Vagina (tissue), 2 donors: Measurements from ENCODE around the gene FBXO41.

Experiments used
- CTCF ChIP-seq, 3 experiments: fragments of 450-650 bp in 2 of 3; fragments of 200-600 bp in 1 of 3; sonication (generic) in 1 of 3; IDR thresholded peaks; one replicate each; pipeline ENCODE4 v1.5.1; 2017 to 2019; ENCODE audit warnings: antibody characterized with exemption in 3 of 3, mild to moderate bottlenecking in 2 of 3, moderate library complexity in 2 of 3
- POLR2A ChIP-seq, 2 donors: fragments of 450-650 bp; IDR thresholded peaks; one replicate each; pipeline ENCODE4 v1.6.1; 2017; ENCODE audit warnings: antibody characterized with exemption in 2 of 2, mild to moderate bottlenecking in 2 of 2, moderate library complexity in 2 of 2

- TF ChIP-seq POLR2A (IDR thresholded peaks at IDR 0.05) (no peak), CTCF (IDR thresholded peaks at IDR 0.05) (no peak)
Observed at GRCh38 chr2:73324126-73324725, 39.9 kb upstream of the FBXO41 start.
